DMS 273 (cell line): ENCODE measurements around the gene BMP8A.
"Not testable (repeated sequence)": the region's sequence is repeated elsewhere in the genome, so short reads cannot be mapped to it uniquely, and the experiment has no call there.

Experiments used
- DNase-seq: peaks from one replicate; lab custom pipeline; 2025; ENCODE audit not compliant: unreplicated experiment; lab: John Stamatoyannopoulos, UW

BMP8A gene

DNA sequence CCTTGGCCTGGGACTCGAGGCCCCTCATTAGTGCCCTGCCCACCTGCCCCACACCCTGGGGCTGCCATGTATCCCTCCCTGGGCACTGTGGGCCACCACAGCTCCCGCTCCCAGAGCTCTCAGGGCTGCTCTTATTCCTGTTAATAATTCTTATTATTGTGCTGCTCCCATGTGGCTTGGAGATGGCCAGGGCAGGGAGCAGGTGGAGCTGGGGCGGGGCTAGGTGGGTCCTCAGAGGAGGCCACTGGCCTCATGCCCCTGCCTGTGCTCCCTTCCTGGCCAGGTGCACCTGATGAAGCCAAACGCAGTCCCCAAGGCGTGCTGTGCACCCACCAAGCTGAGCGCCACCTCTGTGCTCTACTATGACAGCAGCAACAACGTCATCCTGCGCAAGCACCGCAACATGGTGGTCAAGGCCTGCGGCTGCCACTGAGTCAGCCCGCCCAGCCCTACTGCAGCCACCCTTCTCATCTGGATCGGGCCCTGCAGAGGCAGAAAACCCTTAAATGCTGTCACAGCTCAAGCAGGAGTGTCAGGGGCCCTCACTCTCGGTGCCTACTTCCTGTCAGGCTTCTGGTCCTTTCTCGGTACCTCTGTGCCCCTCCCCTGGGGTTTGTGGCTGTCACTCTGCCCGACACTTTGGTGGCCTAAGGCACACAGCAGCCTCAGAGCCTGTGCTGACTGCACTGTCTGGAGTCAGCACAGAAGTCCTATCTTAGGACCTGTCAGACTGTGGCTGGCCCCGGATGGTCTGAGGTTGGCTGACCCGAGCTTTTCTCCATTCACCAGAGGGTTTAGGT lies 34.1 kb downstream of the BMP8A start:
- DNase-seq, result no peak

DNA sequence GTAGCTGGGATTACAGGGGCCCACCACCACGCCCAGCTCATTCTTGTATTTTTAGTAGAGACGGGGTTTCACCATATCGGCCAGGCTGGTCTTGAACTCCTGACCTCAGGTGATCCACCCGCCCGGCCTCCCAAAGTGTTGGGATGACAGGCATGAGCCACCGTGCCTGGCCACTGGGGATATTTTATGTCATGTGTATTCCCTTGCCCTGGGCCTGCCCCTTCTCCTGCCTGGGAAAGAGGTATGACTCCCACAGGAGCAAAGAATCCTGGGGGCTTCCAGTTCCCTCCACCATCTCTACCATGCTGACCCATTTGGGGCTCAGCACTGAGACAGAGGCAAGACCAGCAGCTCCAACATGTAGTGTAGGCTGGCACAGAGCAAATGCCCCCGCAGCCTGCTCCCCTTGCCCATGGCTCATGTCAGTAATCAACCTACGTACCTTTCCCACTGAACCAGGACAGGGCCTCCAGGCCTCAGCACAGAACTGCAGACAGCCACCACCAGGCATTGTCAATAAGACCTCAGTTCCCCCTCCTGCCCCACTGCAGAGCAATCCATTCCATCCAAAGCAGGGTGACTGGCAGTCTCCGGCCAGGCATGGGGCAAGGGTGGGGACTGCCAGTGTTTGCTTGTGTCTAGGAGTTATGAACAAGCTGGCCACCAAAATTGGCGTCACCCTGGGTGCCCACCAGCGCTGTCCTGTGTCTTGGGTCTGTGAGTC lies 35.2 kb downstream of the BMP8A start:
- DNase-seq, result no peak

DNA sequence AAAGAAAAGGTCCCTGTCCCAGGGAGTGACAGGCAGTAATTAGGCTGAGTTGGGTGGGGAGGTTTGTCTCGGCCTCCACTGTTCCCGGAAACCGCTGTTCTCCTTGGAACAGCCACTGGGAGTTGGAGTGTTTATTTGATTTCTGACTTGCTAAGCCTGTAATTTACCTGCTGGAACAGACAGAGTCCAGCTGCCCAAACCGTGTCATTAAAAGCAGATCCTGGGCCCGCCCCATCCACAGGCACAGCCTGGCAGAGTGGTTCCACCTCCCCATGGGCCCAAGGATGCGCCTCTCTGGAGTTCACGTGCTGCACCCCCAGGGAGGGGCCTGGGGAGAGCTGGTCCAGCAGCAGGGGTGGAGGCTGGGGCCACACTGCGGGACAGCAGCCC lies 35.7 kb downstream of the BMP8A start:
- not testable (repeated sequence) for DNase-seq

DNA sequence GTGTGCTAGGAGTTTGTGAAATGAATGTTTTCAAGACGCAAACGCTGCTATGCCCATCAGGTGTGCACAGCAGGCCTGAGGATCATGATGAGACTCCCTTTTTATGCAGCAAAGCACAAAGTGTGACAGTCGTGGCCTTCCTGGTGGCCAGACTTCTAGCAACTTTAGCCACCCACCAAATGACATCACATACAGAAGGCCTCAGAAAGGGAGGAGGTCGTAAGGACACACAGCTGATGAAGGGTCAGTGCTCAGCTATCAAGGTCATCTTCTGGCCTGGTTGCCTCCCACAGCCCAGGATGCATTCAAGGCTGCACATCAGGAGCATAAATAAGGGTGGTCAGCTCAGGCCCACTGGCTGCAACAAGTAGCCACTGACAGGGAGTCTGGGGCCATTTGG lies 36.6 kb downstream of the BMP8A start:
- no peak for DNase-seq

DNA sequence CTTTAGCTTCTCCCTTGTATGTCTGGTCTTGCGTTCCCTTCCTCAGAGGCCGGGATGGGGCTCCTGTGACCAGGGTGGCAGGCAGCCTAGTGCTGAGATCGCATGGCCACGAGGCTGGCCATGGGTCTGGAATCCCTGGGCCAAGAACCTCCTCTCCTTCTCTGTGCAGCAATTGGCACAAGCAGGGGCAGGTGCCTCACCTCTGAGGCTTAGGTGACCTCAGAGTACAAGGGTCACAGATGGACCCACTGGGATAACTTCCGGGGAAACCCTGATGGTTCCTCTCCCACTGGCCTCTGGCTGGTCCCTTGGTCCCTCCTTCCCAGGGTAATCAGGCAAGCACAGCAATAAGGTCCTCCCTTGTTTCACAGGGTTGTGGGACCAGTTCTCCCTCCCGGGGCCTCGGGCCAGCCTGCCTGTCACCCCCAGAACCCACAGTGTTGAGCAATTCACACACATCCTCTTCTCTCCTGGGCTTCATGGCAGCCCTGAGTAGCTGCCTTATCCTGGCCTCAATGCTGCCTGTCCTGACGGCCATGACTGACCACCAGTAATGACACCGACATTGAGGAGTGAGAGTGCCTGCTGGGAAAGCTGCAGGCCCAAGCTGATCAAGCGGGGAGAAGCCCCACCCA lies 38.6 kb downstream of the BMP8A start:
- no peak for DNase-seq

DNA sequence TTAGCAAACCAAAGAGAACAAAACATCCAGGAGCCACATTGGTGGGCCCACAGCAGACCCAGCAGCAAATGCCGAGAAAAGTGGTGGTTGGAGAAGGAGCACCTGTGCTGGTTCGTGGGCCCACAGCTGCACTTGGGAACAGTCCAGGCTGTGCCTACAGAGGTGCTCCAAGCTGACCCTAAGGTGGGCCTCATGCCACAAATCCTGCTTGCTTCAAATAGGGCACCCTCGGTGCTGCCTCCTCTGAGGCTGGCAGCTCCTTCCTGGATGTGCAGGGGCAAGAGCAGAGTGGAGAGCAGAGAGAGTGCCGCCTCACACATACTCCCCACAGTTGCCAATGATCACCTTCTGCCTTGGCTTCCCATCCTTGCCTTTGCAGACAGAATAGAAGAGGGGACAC lies 40.1 kb downstream of the BMP8A start:
- DNase-seq, result no peak

DNA sequence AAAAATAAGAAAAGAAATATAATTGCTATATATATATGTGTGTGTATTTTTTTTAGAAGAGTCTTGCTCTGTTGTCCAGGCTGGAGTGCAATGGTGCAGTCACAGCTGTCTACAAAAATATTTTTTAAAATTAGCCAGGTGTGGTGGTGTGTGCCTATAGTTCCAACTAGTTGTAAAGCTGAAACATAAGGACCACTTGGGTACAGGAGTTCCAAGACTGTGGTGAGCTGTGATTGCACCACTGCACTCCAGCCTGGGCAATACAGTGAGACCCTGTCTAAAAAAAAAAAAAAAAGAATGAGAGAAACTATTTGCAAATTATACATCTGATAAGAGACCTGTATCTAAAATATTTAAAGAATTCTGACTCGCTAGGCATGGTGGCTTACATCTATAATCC lies 42.0 kb downstream of the BMP8A start:
- no peak for DNase-seq

DNA sequence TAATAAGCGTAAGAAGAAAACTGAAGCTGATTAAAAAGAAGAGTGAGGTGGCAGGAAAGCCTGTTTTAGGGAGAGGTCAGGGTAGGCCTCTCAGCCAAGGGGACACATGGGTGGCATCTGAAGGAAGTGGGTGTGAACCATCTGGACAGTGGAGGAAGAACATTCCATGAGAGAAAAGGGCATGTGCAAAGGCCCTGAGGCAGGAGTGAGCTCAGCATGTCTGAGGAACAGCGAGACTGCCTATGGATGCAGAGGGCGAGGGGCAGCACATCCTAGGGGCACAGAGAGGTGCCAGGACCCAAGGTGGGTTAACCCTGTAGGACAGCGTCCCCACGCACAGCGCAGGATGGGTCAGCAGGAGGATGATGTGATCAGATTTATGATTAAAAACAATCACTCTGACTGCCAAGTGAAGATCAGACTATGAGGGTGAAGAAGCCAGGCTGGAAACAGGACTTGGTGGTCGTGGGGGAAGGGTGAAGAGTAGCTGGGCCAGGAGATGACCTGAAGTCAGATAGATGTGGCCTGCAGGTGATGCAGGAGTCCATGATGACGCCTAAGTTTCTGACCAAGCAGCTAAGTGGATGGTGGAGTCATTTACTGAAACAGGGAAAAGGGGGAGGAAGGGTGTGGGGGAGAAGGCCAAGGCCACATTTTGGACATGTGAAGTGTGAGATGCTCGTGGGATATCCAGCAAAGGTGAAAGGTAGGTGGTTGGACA lies 47.3 kb downstream of the BMP8A start:
- DNase-seq, result no peak

DNA sequence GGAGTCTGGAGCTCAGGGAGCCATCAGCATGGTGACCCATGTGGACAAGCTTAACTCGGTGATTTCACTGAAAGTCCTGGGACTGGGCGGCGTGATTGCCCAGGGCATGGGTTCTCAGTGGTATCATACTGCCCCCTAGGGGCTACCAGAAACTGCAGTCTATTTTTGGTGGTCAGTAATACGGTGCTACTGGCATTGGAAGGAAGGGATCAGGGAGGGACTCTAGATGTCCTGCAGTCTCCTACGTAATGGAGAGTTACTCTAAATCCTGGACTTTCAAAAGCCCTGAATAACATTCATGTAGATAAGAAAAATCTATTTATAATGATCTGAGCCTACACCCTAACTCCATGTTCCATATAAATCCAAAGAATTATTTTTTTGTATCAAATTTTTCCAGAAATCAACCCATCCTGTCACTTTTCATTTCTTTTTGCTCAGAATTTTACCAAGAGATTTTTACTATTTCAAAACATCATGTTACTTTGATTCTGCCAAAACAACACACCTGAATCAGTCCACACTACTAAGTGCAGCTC lies 47.9 kb downstream of the BMP8A start:
- peak; percentile 100 for DNase-seq

DNA sequence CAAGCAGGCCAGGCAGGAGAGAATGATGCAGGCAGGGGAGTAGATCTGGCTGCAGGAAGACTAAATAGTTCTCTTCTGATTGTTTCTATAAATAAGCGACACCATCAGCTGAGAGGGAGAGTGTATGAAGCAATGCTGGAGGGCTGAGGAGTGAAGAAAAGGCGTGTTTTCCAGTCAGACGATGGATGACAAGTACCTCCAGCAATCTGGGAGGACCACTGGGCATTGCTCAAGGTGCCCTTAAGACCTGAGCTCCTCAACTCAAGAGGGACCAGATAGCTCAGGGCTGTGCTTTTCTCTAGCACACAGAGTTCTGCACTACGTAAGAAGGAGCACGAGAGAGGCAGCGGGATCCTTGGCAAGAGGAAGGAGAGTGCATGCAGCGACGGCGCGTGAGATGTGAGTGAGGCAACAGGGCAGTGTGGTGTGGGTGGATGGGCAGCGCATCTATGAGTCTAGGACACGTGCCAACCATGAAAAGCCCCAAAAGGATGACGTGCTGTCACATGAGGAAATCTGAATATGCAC lies 49.1 kb downstream of the BMP8A start:
- DNase-seq, result no peak

DNA sequence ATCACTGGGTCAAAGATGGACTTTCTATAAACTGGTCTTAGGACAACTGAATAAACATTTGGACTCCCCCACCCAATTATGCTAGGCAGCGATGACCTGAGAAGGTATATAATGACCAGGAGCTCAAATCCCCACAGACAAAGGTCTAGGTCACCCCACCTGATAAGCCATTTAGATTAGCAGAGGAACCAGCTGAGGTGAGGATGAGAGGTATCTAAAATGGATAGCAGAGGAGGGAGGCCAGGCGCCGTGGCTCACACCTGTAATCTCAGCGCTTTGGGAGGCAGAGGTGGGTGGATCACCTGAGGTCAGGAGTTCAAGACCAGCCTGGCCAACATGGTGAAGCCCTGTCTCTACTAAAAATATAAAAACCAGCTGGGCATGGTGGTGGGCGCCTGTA lies 51.5 kb downstream of the BMP8A start:
- DNase-seq, result no peak

DNA sequence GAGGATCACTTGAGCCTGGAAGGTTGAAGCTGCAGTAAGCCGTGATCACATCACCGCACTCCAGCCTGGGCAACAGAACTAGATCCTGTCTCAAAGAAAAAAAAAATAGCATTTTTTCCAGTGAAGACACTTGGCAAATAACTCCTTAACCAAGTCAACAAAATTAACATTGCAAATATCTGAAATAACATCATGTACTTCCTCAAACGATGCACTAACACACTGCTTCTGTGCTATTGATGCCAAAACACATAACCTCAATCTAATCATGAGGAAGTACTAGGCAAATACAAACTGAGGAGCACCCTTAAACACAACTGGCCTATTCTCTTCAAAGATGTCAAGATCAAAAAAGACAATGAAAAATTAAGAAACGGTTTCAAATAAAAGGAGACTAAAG lies 52.9 kb downstream of the BMP8A start:
- no peak for DNase-seq

DNA sequence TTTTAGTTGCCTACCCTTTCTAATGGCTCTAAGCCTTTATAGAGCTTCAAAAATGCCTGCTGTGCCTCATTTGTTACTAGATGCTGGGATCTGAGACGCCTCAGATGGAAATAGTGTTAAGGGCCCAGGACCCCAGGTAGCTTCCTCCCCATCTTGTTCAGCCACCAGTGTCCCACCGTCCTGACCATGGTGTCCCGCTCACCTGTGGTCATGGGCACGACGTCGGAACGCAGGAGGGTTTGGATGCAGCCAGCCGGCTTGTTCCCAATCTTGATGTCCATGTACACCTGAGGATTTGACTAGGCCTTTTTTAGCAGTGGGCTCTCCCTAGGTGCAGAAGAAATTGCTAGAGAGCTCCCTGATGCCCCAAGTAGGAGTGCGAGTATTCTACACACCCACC lies 54.1 kb downstream of the BMP8A start:
- DNase-seq, result no peak

DNA sequence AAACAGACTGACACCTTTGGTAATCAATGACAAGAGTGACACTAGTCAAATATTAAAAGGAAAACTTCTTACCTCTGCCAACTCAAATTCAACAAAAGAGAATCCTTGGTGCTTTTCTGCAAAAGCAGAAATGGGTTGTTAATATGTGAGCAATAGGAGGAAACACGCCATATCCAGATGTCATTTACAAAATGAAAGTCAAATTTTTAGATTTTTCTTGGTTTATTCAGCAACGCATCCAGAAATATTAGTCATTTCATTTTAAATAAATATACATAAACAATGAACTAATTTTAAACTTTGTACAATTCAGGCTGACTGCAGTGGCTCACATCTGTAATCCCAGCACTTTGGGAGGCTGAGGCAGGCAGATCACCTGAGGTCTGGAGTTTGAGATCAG lies 62.8 kb downstream of the BMP8A start:
- no peak for DNase-seq

DNA sequence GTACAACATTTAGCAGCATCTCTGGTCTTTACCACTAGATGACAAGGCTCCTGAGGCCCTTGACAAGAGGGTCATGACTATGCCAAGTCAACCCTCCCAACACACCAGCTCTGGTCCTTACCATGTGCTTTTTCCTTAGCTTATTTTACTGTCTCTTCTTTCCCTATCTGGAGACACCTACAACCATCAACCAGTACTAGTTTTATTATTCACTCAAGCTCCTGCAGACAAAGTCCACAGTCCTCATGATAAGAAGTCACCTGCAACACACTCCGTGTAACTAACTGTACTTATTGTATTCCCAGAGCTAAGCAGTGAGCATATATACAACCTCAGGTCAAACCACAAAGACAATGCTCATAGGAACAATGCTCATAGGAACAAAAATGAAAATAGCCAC lies 69.8 kb downstream of the BMP8A start:
- DNase-seq, result no peak

DNA sequence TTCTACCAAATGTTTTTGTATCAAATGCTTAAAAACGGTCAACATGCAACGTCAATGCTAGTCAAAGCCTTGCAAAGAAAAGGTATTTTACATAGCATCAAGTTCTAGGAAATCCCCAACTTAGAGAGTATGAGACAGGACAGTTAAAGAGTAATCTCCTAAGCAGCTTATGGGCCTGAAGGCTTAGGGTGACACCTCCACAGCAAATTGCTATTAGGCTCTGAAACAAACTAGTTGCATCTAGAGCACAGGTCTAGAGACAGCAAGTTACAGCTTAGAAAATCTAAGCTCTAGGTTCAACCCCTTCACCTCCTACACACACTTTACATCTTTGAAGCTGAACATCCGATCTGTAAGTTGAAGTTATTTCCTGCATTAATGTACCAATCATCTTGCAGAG lies 71.5 kb downstream of the BMP8A start:
- no peak for DNase-seq

DNA sequence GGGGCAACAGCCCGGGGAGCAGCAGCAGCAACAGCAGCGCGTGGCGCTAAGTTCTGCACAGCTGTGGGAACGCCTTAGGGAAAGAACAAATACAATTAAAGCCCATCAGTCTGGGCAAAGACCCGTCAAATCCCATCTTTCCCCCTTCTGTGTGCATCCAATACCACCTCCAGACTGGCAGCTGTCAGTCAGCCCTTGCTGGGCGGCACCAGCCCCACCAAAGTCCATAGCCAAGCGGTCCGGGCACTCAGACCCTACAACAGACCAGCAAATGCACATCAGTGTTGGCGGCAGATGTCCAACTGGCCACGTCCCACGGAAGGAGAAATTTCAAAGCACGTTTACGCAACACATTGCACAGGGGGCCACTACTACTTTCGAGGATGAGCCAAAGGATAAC lies 72.2 kb downstream of the BMP8A start:
- DNase-seq, result no peak

DNA sequence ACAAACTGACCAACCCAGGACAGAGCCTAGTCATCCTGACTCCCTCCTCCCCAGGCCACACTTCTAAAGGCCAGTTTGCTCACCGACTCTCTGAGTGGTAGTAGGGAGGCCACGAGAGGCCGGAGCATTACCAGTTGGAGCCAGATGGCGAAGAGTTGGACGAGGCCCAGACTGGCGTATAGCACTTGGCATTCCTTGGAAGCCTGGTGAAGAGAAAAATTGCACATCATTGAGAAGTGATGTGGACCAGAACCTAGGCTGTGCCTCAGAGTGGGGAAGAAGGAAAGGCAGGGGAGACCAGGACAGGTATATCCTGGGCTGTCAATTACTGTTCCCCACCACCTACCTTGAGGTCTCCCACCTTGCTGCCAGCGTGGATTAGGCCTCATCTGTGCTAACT lies 72.9 kb downstream of the BMP8A start:
- DNase-seq, result peak; percentile 99

DNA sequence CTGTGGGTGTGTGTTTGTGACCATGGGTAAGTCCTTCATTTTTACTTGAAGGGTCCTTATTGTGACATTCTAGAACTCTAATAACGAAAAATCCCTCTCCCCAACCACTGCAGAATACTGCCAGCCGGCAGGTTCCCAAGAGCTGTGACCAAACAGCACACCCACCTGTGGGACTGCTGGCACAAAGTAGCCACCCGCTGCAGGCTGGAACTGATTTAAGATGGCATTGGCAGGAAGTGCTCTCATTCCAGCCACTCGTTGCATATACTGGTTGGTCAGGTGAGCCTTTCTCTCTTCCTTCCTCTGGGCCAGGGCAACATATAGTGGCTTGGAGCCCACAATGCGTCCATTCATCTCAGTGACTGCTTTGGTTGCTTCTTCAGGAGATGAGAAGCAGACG lies 73.5 kb downstream of the BMP8A start:
- no peak for DNase-seq

DNA sequence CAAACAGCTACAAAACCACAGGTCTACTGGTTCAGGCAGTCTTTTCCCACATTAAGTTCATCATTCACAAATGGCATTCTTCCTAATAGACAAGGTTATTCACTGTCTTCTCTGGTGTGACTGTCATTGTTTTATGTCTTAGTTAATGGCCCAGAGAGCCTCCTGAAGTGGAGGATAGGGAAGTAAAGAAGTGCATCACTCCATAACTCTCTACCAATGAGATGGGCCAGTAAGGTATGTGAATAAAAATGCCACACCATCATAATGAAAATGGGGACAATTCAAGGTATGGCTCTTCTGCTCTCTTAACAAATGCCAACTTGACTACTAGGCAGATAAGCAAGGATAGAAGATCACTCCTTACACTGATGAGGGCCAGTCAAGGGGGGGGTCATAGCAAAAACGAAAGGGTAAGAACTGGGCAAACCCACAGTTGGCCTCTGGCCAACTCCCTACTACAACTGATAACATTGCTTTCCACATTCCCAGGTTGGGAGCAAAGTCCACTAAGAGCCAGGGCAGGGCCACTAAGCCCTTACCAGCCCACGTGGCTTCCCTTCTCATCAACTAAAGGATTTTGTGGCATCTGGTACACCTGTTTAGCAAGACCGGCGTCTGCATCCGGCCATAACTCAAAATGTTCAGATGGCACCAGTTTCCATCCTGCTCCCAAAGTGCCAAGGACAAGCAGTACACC lies 75.2 kb downstream of the BMP8A start:
- DNase-seq, result no peak
